H9 (cell line): Measurements from ENCODE around the gene CASQ2. TPM values are rescaled to one million over a fixed set of nuclear protein-coding genes. Genes with fewer than 3 reads are reported as not detected.
A peak's percentile ranks its signal among the peaks of the same experiment; 100 is the strongest.

Source experiments
- DNase-seq: peaks from one replicate; pipeline ENCODE4 v3.0.0-alpha.2; 2017
- H2AFZ ChIP-seq: one replicate; pipeline ENCODE4 v1.6.1; 2013; ENCODE audit warnings: mild to moderate bottlenecking, low read length, control low read depth, moderate library complexity
- H2AK5ac ChIP-seq: 2 replicates; pipeline ENCODE4 v1.6.1; 2013; ENCODE audit warnings: low read length, control low read depth, mixed read lengths; ENCODE audit not compliant: insufficient read length
- H2BK120ac ChIP-seq: one replicate; pipeline ENCODE4 v1.6.1; 2013; ENCODE audit warnings: low read depth, mild to moderate bottlenecking, low read length, control low read depth, inconsistent platforms; ENCODE audit not compliant: poor library complexity, severe bottlenecking
- H2BK12ac ChIP-seq: 2 replicates; pipeline ENCODE4 v1.6.1; 2013; ENCODE audit warnings: low read length, control low read depth, mixed read lengths, low read depth; ENCODE audit not compliant: insufficient read length
- H2BK15ac ChIP-seq: 2 replicates; pipeline ENCODE4 v1.6.1; 2013; ENCODE audit warnings: low read depth, low read length, control low read depth
- H2BK20ac ChIP-seq: one replicate; pipeline ENCODE4 v1.6.1; 2013; ENCODE audit warnings: low read depth, mild to moderate bottlenecking, low read length, control low read depth, inconsistent platforms; ENCODE audit not compliant: poor library complexity, severe bottlenecking
- H2BK5ac ChIP-seq: 2 replicates; pipeline ENCODE4 v1.6.1; 2013; ENCODE audit warnings: low read length, control low read depth, mixed read lengths; ENCODE audit not compliant: insufficient read length
- H3K14ac ChIP-seq: 2 replicates; pipeline ENCODE4 v1.6.1; 2013; ENCODE audit warnings: low read length, control low read depth; ENCODE audit not compliant: insufficient read depth
- H3K18ac ChIP-seq: 2 replicates; pipeline ENCODE4 v1.6.1; 2013; ENCODE audit warnings: low read depth, mild to moderate bottlenecking, mixed read lengths, low read length, control low read depth; ENCODE audit not compliant: insufficient read length
- H3K23ac ChIP-seq: 2 replicates; pipeline ENCODE4 v1.6.1; 2013; ENCODE audit warnings: low read length, control low read depth, mixed read lengths, low read depth; ENCODE audit not compliant: insufficient read length
- H3K23me2 ChIP-seq: 2 replicates; pipeline ENCODE4 v1.6.1; 2013; ENCODE audit warnings: low read depth, mild to moderate bottlenecking, mixed read lengths, low read length, control low read depth; ENCODE audit not compliant: insufficient read length, poor library complexity, severe bottlenecking
- H3K27ac ChIP-seq: 2 replicates; pipeline ENCODE4 v1.5.1; 2013; ENCODE audit warnings: low read length, control low read depth, mixed read lengths, low read depth; ENCODE audit not compliant: insufficient read length
- H3K27me3 ChIP-seq: 2 replicates; pipeline ENCODE4 v1.6.1; 2013; ENCODE audit warnings: low read length, control low read depth, inconsistent platforms; ENCODE audit not compliant: insufficient read depth
- H3K4ac ChIP-seq: 2 replicates; pipeline ENCODE4 v1.6.1; 2013; ENCODE audit warnings: low read depth, mild to moderate bottlenecking, control low read depth, inconsistent platforms, low read length, moderate library complexity
- H3K4me1 ChIP-seq: 2 replicates; pipeline ENCODE4 v1.6.1; 2013; ENCODE audit warnings: low read length, control low read depth, inconsistent platforms; ENCODE audit not compliant: insufficient read depth
- H3K4me2 ChIP-seq: 2 replicates; pipeline ENCODE4 v1.6.1; 2013; ENCODE audit warnings: low read length, control low read depth, mixed read lengths; ENCODE audit not compliant: insufficient read length, insufficient read depth
- H3K56ac ChIP-seq: 2 replicates; pipeline ENCODE4 v1.6.1; 2013; ENCODE audit warnings: low read depth, mild to moderate bottlenecking, mixed read lengths, low read length, control low read depth; ENCODE audit not compliant: insufficient read length
- H3K79me1 ChIP-seq: 2 replicates; pipeline ENCODE4 v1.6.1; 2013; ENCODE audit warnings: low read depth, mild to moderate bottlenecking, moderate library complexity, low read length, control low read depth, inconsistent platforms; ENCODE audit not compliant: insufficient read depth, poor library complexity, severe bottlenecking
- H3K79me2 ChIP-seq: 2 replicates; pipeline ENCODE4 v1.6.1; 2013; ENCODE audit warnings: low read length, control low read depth, inconsistent platforms; ENCODE audit not compliant: insufficient read depth
- H3K9ac ChIP-seq: 2 replicates; pipeline ENCODE4 v1.6.1; 2013; ENCODE audit warnings: low read length, control low read depth, mixed read lengths; ENCODE audit not compliant: insufficient read length; ENCODE audit errors: extremely low read depth
- H3K9me3 ChIP-seq: one replicate; pipeline ENCODE4 v1.6.1; 2013; ENCODE audit warnings: low read depth, low read length, inconsistent platforms; ENCODE audit not compliant: control insufficient read depth
- H3T11ph ChIP-seq: one replicate; pipeline ENCODE4 v1.6.1; 2013; ENCODE audit warnings: mild to moderate bottlenecking, low read length, control low read depth, inconsistent platforms
- H4K20me1 ChIP-seq: one replicate; pipeline ENCODE4 v1.6.1; 2013; ENCODE audit not compliant: control insufficient read depth, insufficient read length, insufficient read depth
- H4K5ac ChIP-seq: 2 replicates; pipeline ENCODE4 v1.6.1; 2013; ENCODE audit warnings: low read depth, mild to moderate bottlenecking, mixed read lengths, low read length, control low read depth; ENCODE audit not compliant: insufficient read length
- H4K8ac ChIP-seq: replicated peaks from 2 replicates; pipeline ENCODE4 v1.6.1; 2013; ENCODE audit warnings: low read length, control low read depth, mixed read lengths, low read depth; ENCODE audit not compliant: insufficient read length
- H4K91ac ChIP-seq: 2 replicates; pipeline ENCODE4 v1.6.1; 2013; ENCODE audit warnings: low read depth, mild to moderate bottlenecking, moderate library complexity, mixed read lengths, low read length, control low read depth; ENCODE audit not compliant: insufficient read length
- H3K27ac Mint-ChIP-seq, 3 experiments: 2 replicates in 2 of 3; 3 replicates in 1 of 3; pipeline ENCODE4 v1.8.0; 2020 to 2021; ENCODE audit warnings: mixed read lengths in 3 of 3, mild to moderate bottlenecking in 1 of 3, moderate library complexity in 1 of 3
- H3K27me3 Mint-ChIP-seq: 2 replicates; pipeline ENCODE4 v1.8.0; 2021; ENCODE audit warnings: low read depth, mild to moderate bottlenecking, moderate library complexity, mixed read lengths
- H3K36me3 Mint-ChIP-seq, 3 experiments: 2 replicates in 2 of 3; 3 replicates in 1 of 3; pipeline ENCODE4 v1.8.0; 2020 to 2021; ENCODE audit warnings: low read depth in 3 of 3, mixed read lengths in 3 of 3; ENCODE audit not compliant: insufficient read depth in 1 of 3
- H3K4me1 Mint-ChIP-seq, 2 experiments: 2 replicates each; pipeline ENCODE4 v1.8.0; 2020; ENCODE audit warnings: mixed read lengths in 2 of 2
- H3K4me3 Mint-ChIP-seq, 2 experiments: 2 replicates in 1 of 2; 3 replicates in 1 of 2; pipeline ENCODE4 v1.8.0; 2020 to 2021; ENCODE audit warnings: mild to moderate bottlenecking in 2 of 2, mixed read lengths in 2 of 2, moderate library complexity in 1 of 2
- H3K9me3 Mint-ChIP-seq, 2 experiments: 2 replicates in 1 of 2; 3 replicates in 1 of 2; pipeline ENCODE4 v1.8.0; 2020; ENCODE audit warnings: mild to moderate bottlenecking in 2 of 2, mixed read lengths in 2 of 2, moderate library complexity in 1 of 2
- WGBS: extraction: QIAGEN DNeasy Blood & Tissue Kit; methylation state at CpG from one replicate; pipeline ENCODE4 v1.1.7; 2013; ENCODE audit warnings: missing lambda C conversion rate, low lambda C conversion rate, mixed read lengths; ENCODE audit not compliant: insufficient read length; ENCODE audit errors: extremely low coverage; 5-methylcytosine and 5-hydroxymethylcytosine counted together
- total RNA-seq: library from RNA; stranded (reverse); gene quantifications from 2 replicates; pipeline ENCODE4 v1.2.1, GENCODE V29; 2021
- TF ChIP-seq, protein P1 (sequence below): fragments of 200-600 bp; sonication (generic); conservative IDR thresholded peaks from 3 replicates; pipeline ENCODE4 v1.8.0; 2021; ENCODE audit warnings: antibody characterized with exemption, mild to moderate bottlenecking

The CASQ2 gene
- total RNA-seq, 1 experiment from 2014 or later: not detected

DNA sequence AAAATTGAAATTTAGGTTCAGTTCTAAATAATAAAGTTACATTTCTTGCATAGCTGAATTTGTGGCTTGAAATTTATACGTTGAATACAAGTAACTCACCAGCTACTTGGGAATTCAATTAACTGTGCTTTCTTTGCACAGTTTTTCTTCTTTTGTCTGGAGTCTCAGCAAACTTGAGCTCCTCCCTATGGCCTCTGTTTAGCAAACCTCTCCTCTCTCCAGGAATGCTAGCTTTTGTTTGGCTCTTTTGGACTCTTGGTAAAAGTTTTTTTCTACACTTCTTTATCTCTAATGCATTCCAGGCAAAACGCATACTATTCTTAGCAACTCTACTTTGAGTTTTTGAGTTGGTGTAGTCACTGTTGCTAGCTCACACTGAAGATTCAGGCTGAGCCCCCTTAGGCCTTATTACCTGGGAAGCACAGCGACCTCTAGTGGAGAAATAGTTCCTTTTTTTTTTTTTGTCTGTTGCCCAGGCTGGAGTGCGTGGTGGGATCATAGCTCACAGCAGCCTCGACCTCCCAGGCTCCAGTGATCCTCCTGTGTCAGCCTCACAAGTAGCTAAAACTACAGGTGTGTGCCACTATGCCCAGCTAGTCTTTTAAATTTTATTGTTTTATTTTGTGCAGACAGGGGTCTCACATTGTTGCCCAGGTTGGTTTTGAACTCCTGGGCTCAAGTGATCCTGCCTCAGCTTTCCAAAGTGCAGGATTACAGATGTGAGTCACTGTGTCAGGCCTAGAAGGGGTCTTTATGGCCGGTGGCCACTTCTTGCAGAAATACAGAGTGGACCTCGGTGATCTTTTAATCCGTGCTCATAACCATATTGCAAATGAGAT lies 61.7 kb downstream of the CASQ2 start:
- Histone ChIP-seq H2BK20ac (no peak overlapping the region), H3T11ph (no peak overlapping the region), H3K79me1 (no peaks in the 10 kb centered on the region), H2BK5ac (no peak overlapping the region), H4K20me1 (no peaks in the 10 kb centered on the region), H2BK12ac (no peak overlapping the region), H3K23ac (no peak overlapping the region), H2AFZ (no peak overlapping the region), H3K4me1 (no peaks in the 10 kb centered on the region), H3K56ac (no peak overlapping the region), H3K18ac (no peak overlapping the region), H4K8ac (no peak overlapping the region), H3K4ac (no peak overlapping the region), H3K27me3 (no peaks in the 10 kb centered on the region), H3K9ac (no peak overlapping the region), H2BK15ac (no peak overlapping the region), H3K4me2 (no peak overlapping the region), H4K91ac (no peak overlapping the region), H3K14ac (no peak overlapping the region), H3K79me2 (no peaks in the 10 kb centered on the region), H4K5ac (no peak overlapping the region), H2AK5ac (no peak overlapping the region), H3K27ac (no peak overlapping the region), H3K9me3 (no peaks in the 10 kb centered on the region), H3K23me2 (no peaks in the 10 kb centered on the region), H2BK120ac (no peak overlapping the region)
- TF ChIP-seq, protein P1, sequence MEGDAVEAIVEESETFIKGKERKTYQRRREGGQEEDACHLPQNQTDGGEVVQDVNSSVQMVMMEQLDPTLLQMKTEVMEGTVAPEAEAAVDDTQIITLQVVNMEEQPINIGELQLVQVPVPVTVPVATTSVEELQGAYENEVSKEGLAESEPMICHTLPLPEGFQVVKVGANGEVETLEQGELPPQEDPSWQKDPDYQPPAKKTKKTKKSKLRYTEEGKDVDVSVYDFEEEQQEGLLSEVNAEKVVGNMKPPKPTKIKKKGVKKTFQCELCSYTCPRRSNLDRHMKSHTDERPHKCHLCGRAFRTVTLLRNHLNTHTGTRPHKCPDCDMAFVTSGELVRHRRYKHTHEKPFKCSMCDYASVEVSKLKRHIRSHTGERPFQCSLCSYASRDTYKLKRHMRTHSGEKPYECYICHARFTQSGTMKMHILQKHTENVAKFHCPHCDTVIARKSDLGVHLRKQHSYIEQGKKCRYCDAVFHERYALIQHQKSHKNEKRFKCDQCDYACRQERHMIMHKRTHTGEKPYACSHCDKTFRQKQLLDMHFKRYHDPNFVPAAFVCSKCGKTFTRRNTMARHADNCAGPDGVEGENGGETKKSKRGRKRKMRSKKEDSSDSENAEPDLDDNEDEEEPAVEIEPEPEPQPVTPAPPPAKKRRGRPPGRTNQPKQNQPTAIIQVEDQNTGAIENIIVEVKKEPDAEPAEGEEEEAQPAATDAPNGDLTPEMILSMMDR: peak; percentile 85
- Mint-ChIP-seq H3K9me3 (no peaks in the 10 kb centered on the region), H3K36me3 (no peaks in the 10 kb centered on the region), H3K27me3 (no peaks in the 10 kb centered on the region), H3K27ac (peak overlapping the region in 1 of 3 experiments; percentile 69; a peak in 1 of 7 replicates), H3K4me1 (peaks cover 2 to 3% of the 10 kb centered on the region in 2 experiments), H3K4me3 (no peak overlapping the region)
- WGBS: no CpG with 5 or more reads among the region's 8 CpGs
- DNase-seq: peak; percentile 57
